Caco-2 (cell line): Measurements from ENCODE around the gene CLPTM1. TPM values are rescaled to one million over a fixed set of nuclear protein-coding genes. Genes with fewer than 3 reads are reported as not detected.

Experiments
- BruUV-seq: library from RNA; stranded (reverse); fragments of 400-500 nt; replicated peaks from 2 replicates; lab custom pipeline; 2021; lab: Mats Ljungman, UMichigan
- CTCF ChIA-PET: fragments of 300-600 bp; sonication (Branson Sonifier 250); formaldehyde crosslinking; loops from one replicate; lab custom pipeline; 2022; ENCODE audit warnings: antibody characterized with exemption; lab: Charles Lee
- POLR2A ChIA-PET: fragments of 300-600 bp; sonication (Branson Sonifier 250); formaldehyde crosslinking; loops from one replicate; lab custom pipeline; 2022; ENCODE audit warnings: antibody characterized with exemption; lab: Charles Lee
- DNase-seq, 2 experiments: peaks; one replicate each; pipeline versions ENCODE4 v3.0.0 to v3.0.0-alpha.2; 2020 to 2022
- H3K27me3 ChIP-seq: replicated peaks from 2 replicates; pipeline ENCODE4 v1.6.0; 2011; ENCODE audit warnings: low read length; ENCODE audit not compliant: control insufficient read depth, insufficient read depth
- H3K36me3 ChIP-seq: 2 replicates; pipeline ENCODE4 v1.5.1; 2011; ENCODE audit warnings: low read length; ENCODE audit not compliant: control insufficient read depth, insufficient read depth
- H3K4me1 ChIP-seq: fragments of 250-450 bp; sonication (Bioruptor Pico); 2 replicates; pipeline ENCODE4 v1.5.1; 2020; ENCODE audit warnings: mild to moderate bottlenecking
- H3K4me3 ChIP-seq: 2 replicates; pipeline ENCODE4 v1.5.1; 2011; ENCODE audit warnings: low read depth, mild to moderate bottlenecking, control low read depth, low read length
- H3K9me3 ChIP-seq: fragments of 250-450 bp; sonication (Bioruptor Pico); 2 replicates; pipeline ENCODE4 v1.5.1; 2020; ENCODE audit warnings: mild to moderate bottlenecking, moderate library complexity
- H3K27ac Mint-ChIP-seq: one replicate; pipeline ENCODE4 v1.8.0; 2022; ENCODE audit warnings: mixed read lengths; ENCODE audit not compliant: unreplicated experiment
- H3K27me3 Mint-ChIP-seq: one replicate; pipeline ENCODE4 v1.8.0; 2022; ENCODE audit warnings: mixed read lengths; ENCODE audit not compliant: insufficient read depth, unreplicated experiment
- H3K36me3 Mint-ChIP-seq: one replicate; pipeline ENCODE4 v1.8.0; 2022; ENCODE audit warnings: mild to moderate bottlenecking, mixed read lengths; ENCODE audit not compliant: insufficient read depth, unreplicated experiment
- H3K4me1 Mint-ChIP-seq: one replicate; pipeline ENCODE4 v1.8.0; 2022; ENCODE audit warnings: low read depth, mixed read lengths; ENCODE audit not compliant: unreplicated experiment
- H3K4me3 Mint-ChIP-seq: one replicate; pipeline ENCODE4 v1.8.0; 2022; ENCODE audit warnings: mild to moderate bottlenecking, moderate library complexity, mixed read lengths; ENCODE audit not compliant: unreplicated experiment
- H3K9me3 Mint-ChIP-seq: one replicate; pipeline ENCODE4 v1.8.0; 2022; ENCODE audit warnings: mixed read lengths; ENCODE audit not compliant: unreplicated experiment
- CTCF ChIP-seq, 2 experiments: fragments of 200-600 bp in 1 of 2; IDR thresholded peaks; 1 replicate in 1 of 2; 2 replicates in 1 of 2; pipeline versions ENCODE4 v1.5.1 to v1.8.0; 2011 to 2022; ENCODE audit warnings: antibody characterized with exemption in 1 of 2, control low read depth in 1 of 2, inconsistent platforms in 1 of 2, low read depth in 1 of 2, low read length in 1 of 2, mild to moderate bottlenecking in 1 of 2, moderate library complexity in 1 of 2; ENCODE audit not compliant: insufficient read depth in 1 of 2, severe bottlenecking in 1 of 2, unreplicated experiment in 1 of 2
- intact Hi-C: fragments of 100-400 bp; cut with micrococcal nuclease; formaldehyde crosslinking; loops from one replicate; pipeline ENCODE4 v1.10.0; 2022; ENCODE audit not compliant: unreplicated experiment
- total RNA-seq: library from RNA; stranded (reverse); gene quantifications from 2 replicates; pipeline ENCODE4 v1.2.3, GENCODE V29; 2022

The CLPTM1 gene
- total RNA-seq, 1 experiment from 2014 or later = 144 TPM

GRCh38 chr19:44992336-44993163 is 37.4 kb downstream of the CLPTM1 start:
- POLR2A ChIA-PET = no interaction called here
- no peak for TF ChIP-seq CTCF (IDR thresholded peaks at IDR 0.05; ENCODE audit: insufficient read depth in 1 of 2, low read depth in 1 of 2, low read length in 1 of 2, severe bottlenecking in 1 of 2, unreplicated experiment in 1 of 2)
- Mint-ChIP-seq H3K27ac (no peak overlapping the region), H3K4me3 (no peak overlapping the region), H3K4me1 (no peaks in the 10 kb centered on the region), H3K27me3 (no peaks in the 10 kb centered on the region), H3K9me3 (no peaks in the 10 kb centered on the region), H3K36me3 (peaks cover 23% of the 10 kb centered on the region)
- no peaks in the 10 kb centered on the region; the same call in 1 of the 2 replicates for H3K36me3 ChIP-seq
- no peak for DNase-seq
- CTCF ChIA-PET = interaction anchor here (0.6 to 0.7 kb wide), 2 partner anchors 16 to 67 kb away, joined by 3 read pairs; no protein-coding TSS in a partner anchor
- H3K9me3 ChIP-seq = no peaks in the 10 kb centered on the region
- H3K4me3 ChIP-seq = no peak overlapping the region
- intact Hi-C loops = no loop called here
- H3K27me3 ChIP-seq = no peaks in the 10 kb centered on the region
- no peaks in the 10 kb centered on the region for H3K4me1 ChIP-seq
- TSS peak; percentile 51 for BruUV-seq

GRCh38 chr19:44993526-44993925 is 38.3 kb downstream of the CLPTM1 start:
- H3K9me3 Mint-ChIP-seq = no peaks in the 10 kb centered on the region
- ChIA-PET POLR2A (no interaction called here), CTCF (no interaction called here)
- H3K4me3 Mint-ChIP-seq = no peak overlapping the region
- H3K36me3 ChIP-seq = no peaks in the 10 kb centered on the region; the same call in 1 of the 2 replicates
- DNase-seq = no peak
- no TSS peak for BruUV-seq
- TF ChIP-seq CTCF (IDR thresholded peaks at IDR 0.05; ENCODE audit: insufficient read depth in 1 of 2, low read depth in 1 of 2, low read length in 1 of 2, severe bottlenecking in 1 of 2, unreplicated experiment in 1 of 2) = no peak
- H3K36me3 Mint-ChIP-seq = peaks cover 23% of the 10 kb centered on the region
- no peaks in the 10 kb centered on the region for H3K9me3 ChIP-seq
- intact Hi-C loops = no loop called here
- no peak overlapping the region for H3K27ac Mint-ChIP-seq
- no peak overlapping the region for H3K4me3 ChIP-seq
- no peaks in the 10 kb centered on the region for H3K27me3 Mint-ChIP-seq
- H3K4me1 ChIP-seq = no peaks in the 10 kb centered on the region
- no peaks in the 10 kb centered on the region for H3K27me3 ChIP-seq
- H3K4me1 Mint-ChIP-seq = no peaks in the 10 kb centered on the region

GRCh38 chr19:44993926-44994537 is 38.9 kb downstream of the CLPTM1 start:
- no peaks in the 10 kb centered on the region; the same call in 1 of the 2 replicates for H3K36me3 ChIP-seq
- Mint-ChIP-seq H3K36me3 (peaks cover 21% of the 10 kb centered on the region), H3K27ac (no peak overlapping the region), H3K27me3 (no peaks in the 10 kb centered on the region), H3K4me3 (no peak overlapping the region), H3K9me3 (no peaks in the 10 kb centered on the region), H3K4me1 (no peaks in the 10 kb centered on the region)
- ChIA-PET CTCF (no interaction called here), POLR2A (no interaction called here)
- H3K9me3 ChIP-seq = no peaks in the 10 kb centered on the region
- intact Hi-C loops = no loop called here
- H3K27me3 ChIP-seq = no peaks in the 10 kb centered on the region
- BruUV-seq = no TSS peak
- no peak for TF ChIP-seq CTCF (IDR thresholded peaks at IDR 0.05; ENCODE audit: insufficient read depth in 1 of 2, low read depth in 1 of 2, low read length in 1 of 2, severe bottlenecking in 1 of 2, unreplicated experiment in 1 of 2)
- no peaks in the 10 kb centered on the region for H3K4me1 ChIP-seq
- DNase-seq = no peak
- H3K4me3 ChIP-seq = no peak overlapping the region
